Epithelial cell of esophagus (primary cell): ENCODE data around the gene DNER.
"Not testable (repeated sequence)": the region's sequence is repeated elsewhere in the genome, so short reads cannot be mapped to it uniquely, and the experiment has no call there.

Experiments
- DNase-seq: peaks from one replicate; pipeline ENCODE4 v3.0.0; 2010; ENCODE audit warnings: low read depth
- H3K4me3 ChIP-seq: 2 replicates; pipeline ENCODE4 v1.5.1; 2011; ENCODE audit warnings: mild to moderate bottlenecking, low read length, control low read depth
- TF ChIP-seq, protein P1 (sequence below): IDR thresholded peaks from 2 replicates; pipeline ENCODE4 v1.5.1; 2011; ENCODE audit warnings: low read depth, mild to moderate bottlenecking, low read length, control low read depth, inconsistent platforms; ENCODE audit not compliant: insufficient read depth; ENCODE audit errors: missing control alignments

DNER gene

GRCh38 chr2:229627728-229628127 is 86.6 kb downstream of the DNER start:
- TF ChIP-seq, protein P1, sequence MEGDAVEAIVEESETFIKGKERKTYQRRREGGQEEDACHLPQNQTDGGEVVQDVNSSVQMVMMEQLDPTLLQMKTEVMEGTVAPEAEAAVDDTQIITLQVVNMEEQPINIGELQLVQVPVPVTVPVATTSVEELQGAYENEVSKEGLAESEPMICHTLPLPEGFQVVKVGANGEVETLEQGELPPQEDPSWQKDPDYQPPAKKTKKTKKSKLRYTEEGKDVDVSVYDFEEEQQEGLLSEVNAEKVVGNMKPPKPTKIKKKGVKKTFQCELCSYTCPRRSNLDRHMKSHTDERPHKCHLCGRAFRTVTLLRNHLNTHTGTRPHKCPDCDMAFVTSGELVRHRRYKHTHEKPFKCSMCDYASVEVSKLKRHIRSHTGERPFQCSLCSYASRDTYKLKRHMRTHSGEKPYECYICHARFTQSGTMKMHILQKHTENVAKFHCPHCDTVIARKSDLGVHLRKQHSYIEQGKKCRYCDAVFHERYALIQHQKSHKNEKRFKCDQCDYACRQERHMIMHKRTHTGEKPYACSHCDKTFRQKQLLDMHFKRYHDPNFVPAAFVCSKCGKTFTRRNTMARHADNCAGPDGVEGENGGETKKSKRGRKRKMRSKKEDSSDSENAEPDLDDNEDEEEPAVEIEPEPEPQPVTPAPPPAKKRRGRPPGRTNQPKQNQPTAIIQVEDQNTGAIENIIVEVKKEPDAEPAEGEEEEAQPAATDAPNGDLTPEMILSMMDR = no peak
- H3K4me3 ChIP-seq = no peak overlapping the region
- peak; percentile 40 for DNase-seq

DNA sequence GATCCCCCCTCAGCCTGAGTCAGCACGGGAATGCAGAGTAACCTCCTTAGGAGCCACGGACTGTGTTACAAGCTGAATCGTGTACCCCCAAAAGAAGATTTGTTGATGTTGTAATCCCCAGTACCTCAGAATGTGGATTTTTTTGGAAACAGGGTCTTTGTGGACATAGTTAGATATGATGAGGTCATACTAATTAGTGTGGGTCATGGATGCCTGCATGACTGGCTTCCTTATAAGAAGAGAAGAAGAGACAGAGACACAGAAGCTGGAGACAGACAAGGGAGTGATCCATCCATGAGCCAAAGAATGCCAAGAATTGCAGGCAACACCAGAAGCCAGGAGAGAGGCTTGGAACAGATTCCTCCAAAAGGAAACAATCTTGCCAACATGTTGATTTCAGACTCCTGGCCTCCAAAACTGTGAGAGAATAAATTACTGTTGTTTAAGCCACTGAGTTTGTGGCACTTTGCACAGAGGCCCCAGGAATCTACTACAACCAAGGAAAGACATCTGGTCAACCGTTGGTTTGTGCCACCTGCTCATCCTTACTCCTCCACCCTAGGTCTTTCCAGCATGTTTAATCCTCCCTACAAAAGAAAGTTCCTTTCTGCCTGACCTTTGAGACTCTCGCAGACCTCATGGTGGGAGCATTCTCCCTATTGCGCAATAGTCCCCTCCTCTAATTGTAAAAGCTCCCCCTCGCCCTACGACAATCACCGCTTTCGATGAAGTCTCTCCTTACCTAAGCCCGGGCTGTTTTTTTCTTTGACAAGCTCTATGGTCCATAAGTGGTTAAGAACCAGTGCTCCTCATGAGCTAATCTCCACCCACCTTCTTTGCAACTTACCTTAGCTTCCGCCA is 91.6 kb downstream of the DNER start:
- no peak overlapping the region for H3K4me3 ChIP-seq
- TF ChIP-seq, protein P1 = no peak
- no peak for DNase-seq

DNA sequence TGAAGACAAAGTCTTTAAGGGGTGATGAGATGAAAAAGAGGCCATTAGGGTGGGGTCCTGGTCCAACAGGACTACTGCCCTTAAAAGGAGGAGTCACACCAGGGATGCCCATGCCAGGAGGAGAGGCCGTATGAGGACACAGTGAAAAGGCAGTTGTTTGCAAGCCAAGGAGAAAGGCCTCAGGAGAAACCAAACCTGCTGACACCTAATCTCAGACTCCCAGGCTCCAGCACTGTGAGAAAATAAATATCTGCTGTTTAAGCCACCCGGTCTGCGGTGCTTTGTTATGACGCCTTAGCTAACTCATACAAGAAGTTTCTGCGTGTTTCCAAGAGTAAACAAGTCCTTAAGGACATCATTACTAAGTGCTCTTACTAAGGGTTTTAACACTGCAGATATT is 93.6 kb downstream of the DNER start:
- TF ChIP-seq, protein P1 = no peak
- no peak for DNase-seq
- no peak overlapping the region for H3K4me3 ChIP-seq

GRCh38 chr2:229620289-229620688 is 94.1 kb downstream of the DNER start:
- no peak overlapping the region for H3K4me3 ChIP-seq
- no peak for DNase-seq
- TF ChIP-seq, protein P1 = no peak

- TF ChIP-seq, protein P1 = no peak
- no peak for DNase-seq
- H3K4me3 ChIP-seq = no peak overlapping the region
Measured at GRCh38 chr2:229616433-229616832, 97.9 kb downstream of the DNER start.

DNA sequence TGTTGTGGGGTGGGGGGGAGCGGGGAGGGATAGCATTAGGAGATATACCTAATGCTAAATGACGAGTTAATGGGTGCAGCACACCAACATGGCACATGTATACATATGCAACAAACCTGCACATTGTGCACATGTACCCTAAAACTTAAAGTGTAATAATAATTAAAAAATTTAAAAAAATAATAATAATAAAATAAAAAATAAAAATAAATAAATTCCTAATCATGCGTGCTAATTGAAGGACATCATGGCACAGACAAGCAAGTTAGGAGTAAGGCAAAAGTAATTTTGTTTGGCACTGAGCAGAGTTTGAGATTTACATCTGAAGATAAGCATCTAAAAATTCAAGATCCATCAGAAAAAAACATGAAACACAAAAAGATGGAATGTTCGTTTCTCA is 100.3 kb downstream of the DNER start:
- DNase-seq, H3K4me3 ChIP-seq: not testable (repeated sequence)

DNA sequence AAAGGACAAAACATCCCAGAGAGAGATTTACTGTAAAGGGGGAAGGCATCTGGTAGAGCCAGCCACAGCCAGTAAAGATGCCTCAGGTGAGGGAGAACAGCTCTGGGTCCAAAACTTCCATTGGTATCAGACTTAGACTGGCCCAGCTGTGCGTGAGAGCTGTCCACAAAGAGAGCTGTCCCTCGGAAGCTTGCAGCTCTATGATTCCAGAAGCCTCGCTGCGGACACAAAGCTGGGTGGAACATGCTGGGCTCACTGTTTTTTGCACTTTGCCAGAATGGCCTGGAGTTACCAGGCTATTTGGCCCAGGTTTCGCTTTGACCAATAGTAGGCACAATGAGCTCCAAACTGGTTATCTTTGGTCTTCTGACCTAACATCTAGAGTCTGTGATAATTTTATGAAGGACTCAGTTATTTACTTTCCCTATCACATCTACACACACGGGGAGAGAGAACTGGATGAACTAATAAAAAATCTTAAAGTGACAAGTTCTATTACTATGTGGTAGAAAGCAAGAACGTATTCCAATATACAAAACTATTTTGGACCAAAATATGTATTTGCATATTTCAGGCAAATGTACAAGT is 101.9 kb downstream of the DNER start:
- H3K4me3 ChIP-seq = no peak overlapping the region
- DNase-seq = no peak
- TF ChIP-seq, protein P1 = no peak
